Neural progenitor cell (in vitro differentiated cells): ENCODE measurements around the gene GAMT.

Experiments used
- EZH2 ChIP-seq: fragments of 200-600 bp; sonication (generic); IDR thresholded peaks from 2 replicates; pipeline ENCODE4 v1.6.1; 2017; ENCODE audit warnings: antibody characterized with exemption, mild to moderate bottlenecking, moderate library complexity
- EZH2phosphoT487 ChIP-seq: fragments of 200-600 bp; sonication (generic); IDR thresholded peaks from 2 replicates; pipeline ENCODE4 v1.6.1; 2017; ENCODE audit warnings: antibody characterized with exemption
- TF ChIP-seq, protein P1 (sequence below): fragments of 200-600 bp; sonication (generic); IDR thresholded peaks from 2 replicates; pipeline ENCODE4 v1.5.1; 2017; ENCODE audit warnings: antibody characterized with exemption, mild to moderate bottlenecking

DNA sequence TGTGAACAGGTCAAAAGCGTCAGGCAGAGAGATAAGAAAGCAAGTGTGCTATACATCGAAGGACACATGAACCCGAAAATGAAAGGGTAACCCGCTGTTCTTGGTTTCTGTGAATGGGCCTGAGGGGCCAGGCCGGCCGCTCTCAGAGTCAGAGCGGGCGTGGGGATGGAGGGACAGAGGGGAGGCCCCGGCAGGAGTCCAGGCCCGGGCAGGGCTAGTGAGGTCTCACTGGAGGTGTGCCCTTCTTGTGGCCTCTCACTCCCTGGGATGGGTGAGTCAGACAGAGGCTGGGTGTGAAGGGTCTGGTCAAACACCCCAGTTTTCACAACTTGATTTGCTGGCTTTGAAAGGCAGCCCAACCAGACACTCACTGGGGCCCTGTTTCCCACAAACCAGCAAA lies 35.0 kb downstream of the GAMT start:
- TF ChIP-seq, protein P1, sequence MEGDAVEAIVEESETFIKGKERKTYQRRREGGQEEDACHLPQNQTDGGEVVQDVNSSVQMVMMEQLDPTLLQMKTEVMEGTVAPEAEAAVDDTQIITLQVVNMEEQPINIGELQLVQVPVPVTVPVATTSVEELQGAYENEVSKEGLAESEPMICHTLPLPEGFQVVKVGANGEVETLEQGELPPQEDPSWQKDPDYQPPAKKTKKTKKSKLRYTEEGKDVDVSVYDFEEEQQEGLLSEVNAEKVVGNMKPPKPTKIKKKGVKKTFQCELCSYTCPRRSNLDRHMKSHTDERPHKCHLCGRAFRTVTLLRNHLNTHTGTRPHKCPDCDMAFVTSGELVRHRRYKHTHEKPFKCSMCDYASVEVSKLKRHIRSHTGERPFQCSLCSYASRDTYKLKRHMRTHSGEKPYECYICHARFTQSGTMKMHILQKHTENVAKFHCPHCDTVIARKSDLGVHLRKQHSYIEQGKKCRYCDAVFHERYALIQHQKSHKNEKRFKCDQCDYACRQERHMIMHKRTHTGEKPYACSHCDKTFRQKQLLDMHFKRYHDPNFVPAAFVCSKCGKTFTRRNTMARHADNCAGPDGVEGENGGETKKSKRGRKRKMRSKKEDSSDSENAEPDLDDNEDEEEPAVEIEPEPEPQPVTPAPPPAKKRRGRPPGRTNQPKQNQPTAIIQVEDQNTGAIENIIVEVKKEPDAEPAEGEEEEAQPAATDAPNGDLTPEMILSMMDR: no peak
- TF ChIP-seq EZH2: no peak
- TF ChIP-seq EZH2phosphoT487: no peak
